GM23338 (cell line): ENCODE data around the gene EFEMP1. TPM values are rescaled to one million over a fixed set of nuclear protein-coding genes. Genes with fewer than 3 reads are reported as not detected.

ENCODE experiments used
- ATAC-seq: fragments of 200-7000 bp; cut with Tn5 transposase; 3 replicates; pipeline ENCODE4 v1.9.1; 2020
- DNase-seq: peaks from one replicate; pipeline ENCODE4 v3.0.0-alpha.2; 2015; ENCODE audit warnings: low spot score
- H2AFZ ChIP-seq: fragments of 200-600 bp; sonication (generic); 2 replicates; pipeline ENCODE4 v1.8.0; 2016; ENCODE audit warnings: antibody characterized with exemption, mild to moderate bottlenecking, moderate library complexity
- H3F3A ChIP-seq: fragments of 200-600 bp; sonication (generic); replicated peaks from 2 replicates; pipeline ENCODE4 v1.8.0; 2017; ENCODE audit warnings: antibody characterized with exemption, mixed run types, low read depth
- H3K27ac ChIP-seq: fragments of 200-600 bp; sonication (generic); 2 replicates; pipeline ENCODE4 v1.6.1; 2016; ENCODE audit warnings: low read depth
- H3K27me3 ChIP-seq: fragments of 200-600 bp; sonication (generic); 2 replicates; pipeline ENCODE4 v1.8.0; 2016; ENCODE audit warnings: mild to moderate bottlenecking, mixed run types, moderate library complexity; ENCODE audit not compliant: insufficient read depth
- H3K36me3 ChIP-seq: fragments of 200-600 bp; sonication (generic); 2 replicates; pipeline ENCODE4 v1.8.0; 2016; ENCODE audit warnings: mild to moderate bottlenecking; ENCODE audit not compliant: insufficient read depth
- H3K4me1 ChIP-seq: fragments of 200-600 bp; sonication (generic); 2 replicates; pipeline ENCODE4 v1.8.0; 2016; ENCODE audit warnings: mild to moderate bottlenecking, moderate library complexity; ENCODE audit not compliant: insufficient read depth
- H3K4me2 ChIP-seq: fragments of 200-600 bp; sonication (generic); 2 replicates; pipeline ENCODE4 v1.7.1; 2017; ENCODE audit warnings: mixed run types
- H3K4me3 ChIP-seq: fragments of 200-600 bp; sonication (generic); 2 replicates; pipeline ENCODE4 v1.6.1; 2016; ENCODE audit warnings: mixed run types
- H3K79me2 ChIP-seq: fragments of 200-600 bp; sonication (generic); replicated peaks from 2 replicates; pipeline ENCODE4 v1.8.0; 2017; ENCODE audit warnings: mild to moderate bottlenecking; ENCODE audit not compliant: insufficient read depth
- H3K9me2 ChIP-seq: fragments of 200-600 bp; sonication (generic); 2 replicates; pipeline ENCODE4 v1.8.0; 2017; ENCODE audit not compliant: insufficient read depth
- H4K20me1 ChIP-seq: fragments of 200-600 bp; sonication (generic); replicated peaks from 2 replicates; pipeline ENCODE4 v1.8.0; 2017; ENCODE audit warnings: mild to moderate bottlenecking; ENCODE audit not compliant: insufficient read depth
- H3K27ac Mint-ChIP-seq: 2 replicates; pipeline ENCODE4 v1.8.0; 2020; ENCODE audit warnings: inconsistent platforms, mild to moderate bottlenecking, moderate library complexity, mixed read lengths
- H3K27me3 Mint-ChIP-seq: 3 replicates; pipeline ENCODE4 v1.8.0; 2022; ENCODE audit warnings: low read depth, mild to moderate bottlenecking, moderate library complexity, mixed read lengths, inconsistent platforms; ENCODE audit not compliant: insufficient read depth, poor library complexity
- H3K36me3 Mint-ChIP-seq: 3 replicates; pipeline ENCODE4 v1.8.0; 2021; ENCODE audit warnings: low read depth, mild to moderate bottlenecking, inconsistent platforms, moderate library complexity, mixed read lengths
- H3K4me1 Mint-ChIP-seq: 3 replicates; pipeline ENCODE4 v1.8.0; 2020; ENCODE audit warnings: mild to moderate bottlenecking, inconsistent platforms, mixed read lengths
- H3K4me3 Mint-ChIP-seq: 3 replicates; pipeline ENCODE4 v1.8.0; 2021; ENCODE audit warnings: moderate library complexity, mild to moderate bottlenecking, inconsistent platforms, mixed read lengths
- H3K9me3 Mint-ChIP-seq: 3 replicates; pipeline ENCODE4 v1.8.0; 2020; ENCODE audit warnings: moderate library complexity, mild to moderate bottlenecking, inconsistent platforms, mixed read lengths
- CREB1 ChIP-seq: fragments of 250-450 bp; sonication (Bioruptor Pico); IDR thresholded peaks from 2 replicates; pipeline ENCODE4 v1.5.0; 2020; ENCODE audit warnings: low read depth, mild to moderate bottlenecking, moderate library complexity
- EZH2 ChIP-seq: fragments of 200-600 bp; sonication (generic); IDR thresholded peaks from one replicate; pipeline ENCODE4 v1.8.0; 2017; ENCODE audit warnings: antibody characterized with exemption, mild to moderate bottlenecking, low read depth; ENCODE audit not compliant: unreplicated experiment
- EZH2phosphoT487 ChIP-seq: fragments of 200-600 bp; sonication (generic); IDR thresholded peaks from one replicate; pipeline ENCODE4 v1.8.1; 2018; ENCODE audit warnings: antibody characterized with exemption; ENCODE audit not compliant: unreplicated experiment
- JUNB ChIP-seq: IDR thresholded peaks from one replicate; pipeline ENCODE4 v1.6.1; 2016; ENCODE audit warnings: antibody characterized with exemption; ENCODE audit not compliant: unreplicated experiment
- NANOG ChIP-seq: IDR thresholded peaks from 2 replicates; pipeline ENCODE4 v1.6.1; 2016; ENCODE audit warnings: antibody characterized with exemption, borderline replicate concordance
- POLR2AphosphoS5 ChIP-seq: IDR thresholded peaks from 2 replicates; pipeline ENCODE4 v1.6.1; 2016; ENCODE audit warnings: antibody characterized with exemption, low read depth
- STAT1 ChIP-seq: IDR thresholded peaks from one replicate; pipeline ENCODE4 v1.6.1; 2016; ENCODE audit warnings: antibody characterized with exemption; ENCODE audit not compliant: unreplicated experiment
- ZNF114 ChIP-seq: fragments of 250-450 bp; sonication (Bioruptor Pico); IDR thresholded peaks from 2 replicates; pipeline ENCODE4 v1.5.0; 2020; ENCODE audit warnings: mild to moderate bottlenecking, moderate library complexity
- ZNF331 ChIP-seq: fragments of 250-450 bp; sonication (Bioruptor Pico); IDR thresholded peaks from 2 replicates; pipeline ENCODE4 v1.5.0; 2020; ENCODE audit warnings: low read depth, mild to moderate bottlenecking, moderate library complexity
- polyA plus RNA-seq: library from polyadenylated mRNA; unstranded; fragments of >200 nt; fragmentation: Nextera tagmentation; extraction: Ambion mirVana; gene quantifications from 2 replicates; pipeline ENCODE4 v1.2.1, GENCODE V29; 2016
- total RNA-seq: library from RNA; depleted of rRNA; stranded (reverse); fragments of >200 nt; shearing (Covaris generic); gene quantifications from 2 replicates; pipeline ENCODE4 v1.2.3, GENCODE V29; 2014
- TF ChIP-seq, protein P1 (sequence below): IDR thresholded peaks from one replicate; pipeline ENCODE4 v1.6.1; 2018; ENCODE audit warnings: antibody characterized with exemption; ENCODE audit not compliant: unreplicated experiment
- TF ChIP-seq, protein P2 (sequence below), 2 experiments: fragments of 200-600 bp in 1 of 2; sonication (generic) in 1 of 2; conservative IDR thresholded peaks; 2 replicates each; pipeline versions ENCODE4 v1.5.1 to v1.6.1; 2016 to 2017; ENCODE audit warnings: antibody characterized with exemption in 2 of 2, low read depth in 2 of 2, mild to moderate bottlenecking in 2 of 2, moderate library complexity in 1 of 2

The EFEMP1 gene
- total and polyA plus RNA-seq, 2 experiments from 2014 or later = 12.6 to 22.5 TPM

DNA sequence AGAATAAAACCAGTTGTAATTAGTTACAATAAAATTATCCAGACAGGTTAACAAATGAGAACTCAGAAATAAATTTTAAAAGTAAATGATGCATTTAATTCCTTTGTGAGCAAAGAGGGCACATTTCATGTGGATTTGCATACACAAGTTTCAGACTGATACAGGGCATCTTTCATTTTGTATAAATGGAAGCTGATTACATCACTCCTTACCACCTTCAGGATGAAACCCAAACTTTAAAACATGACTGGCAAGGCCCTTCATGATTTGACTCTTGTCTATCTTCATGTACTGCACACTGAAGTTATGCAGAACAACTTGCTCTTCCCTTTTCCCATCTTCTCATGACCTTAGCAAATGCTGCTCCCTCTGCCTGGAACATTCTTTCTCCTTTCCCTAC lies 26.9 kb downstream of the EFEMP1 start:
- DNase-seq (no peak), ATAC-seq (no peak)
- H3K9me3 Mint-ChIP-seq = no peaks in the 10 kb centered on the region
- H3K27me3 Mint-ChIP-seq = peaks cover 2% of the 10 kb centered on the region
- Histone ChIP-seq H3K27ac (no peak overlapping the region), H3F3A (no peaks in the 10 kb centered on the region), H3K4me1 (no peaks in the 10 kb centered on the region), H3K36me3 (no peaks in the 10 kb centered on the region), H4K20me1 (no peaks in the 10 kb centered on the region), H3K9me2 (no peaks in the 10 kb centered on the region), H3K4me3 (no peak overlapping the region), H3K27me3 (no peaks in the 10 kb centered on the region), H3K4me2 (no peak overlapping the region), H2AFZ (no peak overlapping the region), H3K79me2 (no peaks in the 10 kb centered on the region)
- no peaks in the 10 kb centered on the region for H3K36me3 Mint-ChIP-seq
- TF ChIP-seq, protein P1, sequence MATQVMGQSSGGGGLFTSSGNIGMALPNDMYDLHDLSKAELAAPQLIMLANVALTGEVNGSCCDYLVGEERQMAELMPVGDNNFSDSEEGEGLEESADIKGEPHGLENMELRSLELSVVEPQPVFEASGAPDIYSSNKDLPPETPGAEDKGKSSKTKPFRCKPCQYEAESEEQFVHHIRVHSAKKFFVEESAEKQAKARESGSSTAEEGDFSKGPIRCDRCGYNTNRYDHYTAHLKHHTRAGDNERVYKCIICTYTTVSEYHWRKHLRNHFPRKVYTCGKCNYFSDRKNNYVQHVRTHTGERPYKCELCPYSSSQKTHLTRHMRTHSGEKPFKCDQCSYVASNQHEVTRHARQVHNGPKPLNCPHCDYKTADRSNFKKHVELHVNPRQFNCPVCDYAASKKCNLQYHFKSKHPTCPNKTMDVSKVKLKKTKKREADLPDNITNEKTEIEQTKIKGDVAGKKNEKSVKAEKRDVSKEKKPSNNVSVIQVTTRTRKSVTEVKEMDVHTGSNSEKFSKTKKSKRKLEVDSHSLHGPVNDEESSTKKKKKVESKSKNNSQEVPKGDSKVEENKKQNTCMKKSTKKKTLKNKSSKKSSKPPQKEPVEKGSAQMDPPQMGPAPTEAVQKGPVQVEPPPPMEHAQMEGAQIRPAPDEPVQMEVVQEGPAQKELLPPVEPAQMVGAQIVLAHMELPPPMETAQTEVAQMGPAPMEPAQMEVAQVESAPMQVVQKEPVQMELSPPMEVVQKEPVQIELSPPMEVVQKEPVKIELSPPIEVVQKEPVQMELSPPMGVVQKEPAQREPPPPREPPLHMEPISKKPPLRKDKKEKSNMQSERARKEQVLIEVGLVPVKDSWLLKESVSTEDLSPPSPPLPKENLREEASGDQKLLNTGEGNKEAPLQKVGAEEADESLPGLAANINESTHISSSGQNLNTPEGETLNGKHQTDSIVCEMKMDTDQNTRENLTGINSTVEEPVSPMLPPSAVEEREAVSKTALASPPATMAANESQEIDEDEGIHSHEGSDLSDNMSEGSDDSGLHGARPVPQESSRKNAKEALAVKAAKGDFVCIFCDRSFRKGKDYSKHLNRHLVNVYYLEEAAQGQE = no peak
- no peak for TF ChIP-seq JUNB
- no peak for TF ChIP-seq STAT1
- TF ChIP-seq CREB1 (CRISPR knock-in tag) = no peak
- TF ChIP-seq, protein P2, sequence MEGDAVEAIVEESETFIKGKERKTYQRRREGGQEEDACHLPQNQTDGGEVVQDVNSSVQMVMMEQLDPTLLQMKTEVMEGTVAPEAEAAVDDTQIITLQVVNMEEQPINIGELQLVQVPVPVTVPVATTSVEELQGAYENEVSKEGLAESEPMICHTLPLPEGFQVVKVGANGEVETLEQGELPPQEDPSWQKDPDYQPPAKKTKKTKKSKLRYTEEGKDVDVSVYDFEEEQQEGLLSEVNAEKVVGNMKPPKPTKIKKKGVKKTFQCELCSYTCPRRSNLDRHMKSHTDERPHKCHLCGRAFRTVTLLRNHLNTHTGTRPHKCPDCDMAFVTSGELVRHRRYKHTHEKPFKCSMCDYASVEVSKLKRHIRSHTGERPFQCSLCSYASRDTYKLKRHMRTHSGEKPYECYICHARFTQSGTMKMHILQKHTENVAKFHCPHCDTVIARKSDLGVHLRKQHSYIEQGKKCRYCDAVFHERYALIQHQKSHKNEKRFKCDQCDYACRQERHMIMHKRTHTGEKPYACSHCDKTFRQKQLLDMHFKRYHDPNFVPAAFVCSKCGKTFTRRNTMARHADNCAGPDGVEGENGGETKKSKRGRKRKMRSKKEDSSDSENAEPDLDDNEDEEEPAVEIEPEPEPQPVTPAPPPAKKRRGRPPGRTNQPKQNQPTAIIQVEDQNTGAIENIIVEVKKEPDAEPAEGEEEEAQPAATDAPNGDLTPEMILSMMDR (conservative IDR thresholded peaks at IDR 0.05; ENCODE audit: low read depth in 2 of 2) = no peak
- TF ChIP-seq ZNF114 (CRISPR knock-in tag) = no peak
- TF ChIP-seq ZNF331 (CRISPR knock-in tag) = no peak
- TF ChIP-seq NANOG = no peak
- no peak for TF ChIP-seq EZH2phosphoT487
- no peak for TF ChIP-seq POLR2AphosphoS5
- H3K4me3 Mint-ChIP-seq = no peak overlapping the region
- no peak overlapping the region for H3K27ac Mint-ChIP-seq
- no peaks in the 10 kb centered on the region; the same call in 2 of the 3 replicates for H3K4me1 Mint-ChIP-seq

DNA sequence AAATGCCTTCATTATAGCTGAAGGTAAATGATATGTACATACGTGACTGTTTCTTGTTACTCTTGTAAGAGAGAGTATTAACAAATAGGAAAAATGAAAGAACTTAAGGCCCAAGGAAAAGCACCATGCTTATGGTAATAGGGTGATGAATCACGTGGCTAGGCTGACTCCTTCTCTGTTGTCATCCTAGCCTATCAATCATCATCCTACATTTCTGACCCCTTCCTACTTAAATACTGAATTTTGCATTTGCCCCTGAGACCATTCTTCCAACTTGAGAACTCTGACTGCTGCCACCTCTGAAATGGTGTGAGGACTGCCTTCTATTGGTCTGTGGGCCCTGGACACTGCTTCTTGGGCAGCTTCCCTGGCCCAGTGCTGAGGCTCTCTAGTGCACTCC lies 28.9 kb downstream of the EFEMP1 start:
- no peaks in the 10 kb centered on the region for H3K27me3 ChIP-seq
- ATAC-seq (no peak), DNase-seq (no peak)
- H3K4me3 Mint-ChIP-seq = no peak overlapping the region
- no peak overlapping the region for H3K27ac ChIP-seq
- no peaks in the 10 kb centered on the region for H3K9me2 ChIP-seq
- H3K9me3 Mint-ChIP-seq = no peaks in the 10 kb centered on the region
- no peak overlapping the region for H3K27ac Mint-ChIP-seq
- H4K20me1 ChIP-seq = no peaks in the 10 kb centered on the region
- H3K4me2 ChIP-seq = no peak overlapping the region
- TF ChIP-seq EZH2 = no peak
- no peak overlapping the region for H2AFZ ChIP-seq
- H3K4me1 Mint-ChIP-seq = no peaks in the 10 kb centered on the region
- peaks cover 2% of the 10 kb centered on the region for H3K27me3 Mint-ChIP-seq
- no peaks in the 10 kb centered on the region for H3K4me1 ChIP-seq
- H3F3A ChIP-seq = no peaks in the 10 kb centered on the region
- H3K36me3 Mint-ChIP-seq = no peaks in the 10 kb centered on the region
- H3K4me3 ChIP-seq = no peak overlapping the region
- no peaks in the 10 kb centered on the region for H3K36me3 ChIP-seq
- H3K79me2 ChIP-seq = no peaks in the 10 kb centered on the region
